ENCODE results near the gene TNIP2. TPM values are rescaled to one million over a fixed set of nuclear protein-coding genes. Genes with fewer than 3 reads are reported as not detected.

Gene TNIP2
- total RNA-seq, 1 donor = 30.2 TPM

- DNase-seq (ENCODE audit: low read depth in 2 of 3, low spot score in 2 of 3) = peak in 1 of 3 donors; percentile 64
Observed at GRCh38 chr4:2794486-2795299, 38.6 kb upstream of the TNIP2 start.

- DNase-seq (ENCODE audit: low read depth in 2 of 3, low spot score in 2 of 3) = no peak
Observed at GRCh38 chr4:2793586-2794485, 37.7 kb upstream of the TNIP2 start.

GRCh38 chr4:2792711-2793585, 36.8 kb upstream of the TNIP2 start, which contains the start of gene SH3BP2:
Gene SH3BP2, plus strand, starts transcription at chr4:2793085. Its CDS starts 27,533 bp downstream, at chr4:2820618.
- peak in 2 of 3 donors; percentile 63 to 65 for DNase-seq (ENCODE audit: low read depth in 2 of 3, low spot score in 2 of 3)

- no peak for DNase-seq (ENCODE audit: low read depth in 2 of 3, low spot score in 2 of 3)
Observed at GRCh38 chr4:2792396-2792710, 36.2 kb upstream of the TNIP2 start.

- DNase-seq (ENCODE audit: low read depth in 2 of 3, low spot score in 2 of 3) = no peak
Observed at GRCh38 chr4:2791518-2792395, 35.6 kb upstream of the TNIP2 start.

GRCh38 chr4:2790583-2791517, 34.7 kb upstream of the TNIP2 start:
- no peak for DNase-seq (ENCODE audit: low read depth in 2 of 3, low spot score in 2 of 3)

GRCh38 chr4:2789793-2790582, 33.9 kb upstream of the TNIP2 start:
- no peak for DNase-seq (ENCODE audit: low read depth in 2 of 3, low spot score in 2 of 3)

- DNase-seq (ENCODE audit: low read depth in 2 of 3, low spot score in 2 of 3) = no peak
Observed at GRCh38 chr4:2789351-2789750, 33.2 kb upstream of the TNIP2 start.

GRCh38 chr4:2788532-2789103, 32.5 kb upstream of the TNIP2 start:
- no peak for DNase-seq (ENCODE audit: low read depth in 2 of 3, low spot score in 2 of 3)

GRCh38 chr4:2788101-2788500, 32.0 kb upstream of the TNIP2 start:
- no peak for DNase-seq (ENCODE audit: low read depth in 2 of 3, low spot score in 2 of 3)

GRCh38 chr4:2787230-2788100, 31.3 kb upstream of the TNIP2 start:
- DNase-seq (ENCODE audit: low read depth in 2 of 3, low spot score in 2 of 3) = peak in 2 of 3 donors; percentile 78 to 82

- no peak for DNase-seq (ENCODE audit: low read depth in 2 of 3, low spot score in 2 of 3)
Observed at GRCh38 chr4:2786794-2787229, 30.7 kb upstream of the TNIP2 start.

GRCh38 chr4:2786152-2786671, 30.1 kb upstream of the TNIP2 start:
- DNase-seq (ENCODE audit: low read depth in 2 of 3, low spot score in 2 of 3) = peak in 1 of 3 donors; percentile 49

GRCh38 chr4:2785613-2786012, 29.5 kb upstream of the TNIP2 start:
- peak in 1 of 3 donors; percentile 41 for DNase-seq (ENCODE audit: low read depth in 2 of 3, low spot score in 2 of 3)

- no peak for DNase-seq (ENCODE audit: low read depth in 2 of 3, low spot score in 2 of 3)
Observed at GRCh38 chr4:2783790-2784189, 27.7 kb upstream of the TNIP2 start.

GRCh38 chr4:2781911-2782310, 25.8 kb upstream of the TNIP2 start:
- DNase-seq (ENCODE audit: low read depth in 2 of 3, low spot score in 2 of 3) = no peak

All from hematopoietic multipotent progenitor cell (in vitro differentiated cells).